DND-41 (cell line): ENCODE data around the gene ST6GALNAC2.

Source experiments
- ATAC-seq: fragments of 200-7000 bp; cut with Tn5 transposase; 3 replicates; pipeline ENCODE4 v1.9.1; 2021; ENCODE audit warnings: low read depth; ENCODE audit not compliant: insufficient read depth
- DNase-seq: peaks from one replicate; pipeline ENCODE4 v3.0.0-alpha.2; 2020
- H2AFZ ChIP-seq: 2 replicates; pipeline ENCODE4 v1.6.0; 2012; ENCODE audit warnings: low read depth, low read length
- H3K27ac ChIP-seq: 2 replicates; pipeline ENCODE4 v1.5.1; 2012; ENCODE audit warnings: low read length, inconsistent platforms
- H3K27me3 ChIP-seq: fragments of 200-600 bp; sonication (generic); 2 replicates; pipeline ENCODE4 v1.6.0; 2012; ENCODE audit warnings: low read length, mild to moderate bottlenecking, inconsistent platforms; ENCODE audit not compliant: insufficient read depth, poor library complexity
- H3K36me3 ChIP-seq: 2 replicates; pipeline ENCODE4 v1.5.1; 2012; ENCODE audit warnings: low read length, inconsistent platforms; ENCODE audit not compliant: insufficient read depth
- H3K4me1 ChIP-seq: 2 replicates; pipeline ENCODE4 v1.5.1; 2012; ENCODE audit warnings: mild to moderate bottlenecking, low read length; ENCODE audit not compliant: insufficient read depth
- H3K4me2 ChIP-seq: 2 replicates; pipeline ENCODE4 v1.6.0; 2012; ENCODE audit warnings: mild to moderate bottlenecking, moderate library complexity, low read length, inconsistent platforms; ENCODE audit not compliant: insufficient read depth
- H3K4me3 ChIP-seq, 2 experiments: fragments of 200-600 bp in 1 of 2; shearing (Covaris generic) in 1 of 2; 2 replicates each; pipeline ENCODE4 v1.5.1; 2012 to 2016; ENCODE audit warnings: inconsistent platforms in 2 of 2, low read length in 2 of 2, mild to moderate bottlenecking in 2 of 2, low read depth in 1 of 2, moderate library complexity in 1 of 2
- H3K79me2 ChIP-seq: 2 replicates; pipeline ENCODE4 v1.6.0; 2012; ENCODE audit warnings: low read length, inconsistent platforms; ENCODE audit not compliant: insufficient read depth
- H3K9ac ChIP-seq: 2 replicates; pipeline ENCODE4 v1.6.0; 2012; ENCODE audit warnings: low read depth, mild to moderate bottlenecking, inconsistent platforms, low read length, moderate library complexity
- H3K9me3 ChIP-seq: 2 replicates; pipeline ENCODE4 v1.5.1; 2012; ENCODE audit warnings: low read length, moderate library complexity, mild to moderate bottlenecking, inconsistent platforms; ENCODE audit not compliant: insufficient read depth, severe bottlenecking
- H4K20me1 ChIP-seq: 2 replicates; pipeline ENCODE4 v1.6.0; 2012; ENCODE audit warnings: low read length; ENCODE audit not compliant: insufficient read depth
- EZH2 ChIP-seq: IDR thresholded peaks from 3 replicates; pipeline ENCODE4 v1.6.1; 2012; ENCODE audit warnings: borderline replicate concordance, low read depth, mild to moderate bottlenecking, moderate library complexity, low read length, inconsistent platforms; ENCODE audit not compliant: severe bottlenecking
- TF ChIP-seq, protein P1 (sequence below): IDR thresholded peaks from 2 replicates; pipeline ENCODE4 v1.5.1; 2012; ENCODE audit warnings: borderline replicate concordance, low read length, moderate library complexity, mild to moderate bottlenecking; ENCODE audit not compliant: poor library complexity, severe bottlenecking; ENCODE audit errors: extremely low read depth

ST6GALNAC2 gene

DNA sequence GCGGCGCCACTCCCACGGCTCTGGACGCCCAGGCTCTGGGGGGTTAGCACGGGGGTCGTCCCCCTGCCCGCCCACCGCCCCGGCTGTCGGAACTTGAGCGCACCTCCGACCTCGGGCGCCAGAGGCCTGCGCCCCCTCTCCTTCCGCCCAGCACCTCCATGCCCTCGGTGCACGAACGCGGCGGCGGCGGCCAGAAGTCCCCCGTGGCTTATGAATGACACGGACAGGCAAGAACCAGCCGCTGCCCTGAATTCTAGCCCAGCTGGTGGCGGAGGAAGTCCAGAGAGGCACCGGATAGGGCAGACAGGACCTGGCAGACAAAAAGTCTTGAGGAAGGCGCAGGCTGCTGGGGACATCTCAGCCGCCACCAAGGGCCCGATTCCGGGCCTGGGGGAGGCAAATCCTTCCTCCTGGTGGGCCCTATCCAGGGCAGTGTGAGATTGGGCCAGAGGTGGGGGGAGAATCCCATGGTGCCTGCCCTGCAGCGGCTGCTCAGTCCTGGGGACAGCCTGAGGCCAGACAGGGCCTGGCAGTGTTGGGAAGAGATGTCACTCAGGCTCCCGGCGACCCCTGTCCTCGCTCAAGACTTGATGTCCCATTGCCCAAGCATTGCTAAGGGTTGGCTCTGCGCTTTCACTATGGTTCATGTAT is 47.3 kb downstream of the ST6GALNAC2 start:
- ATAC-seq: no peak
- Histone ChIP-seq H3K27ac (no peak overlapping the region), H3K4me3 (no peak overlapping the region), H3K9me3 (no peaks in the 10 kb centered on the region), H2AFZ (no peak overlapping the region), H3K9ac (no peak overlapping the region), H4K20me1 (no peaks in the 10 kb centered on the region), H3K79me2 (no peaks in the 10 kb centered on the region), H3K4me1 (no peaks in the 10 kb centered on the region), H3K36me3 (no peaks in the 10 kb centered on the region), H3K27me3 (no peaks in the 10 kb centered on the region), H3K4me2 (no peak overlapping the region)
- no peak for DNase-seq
- no peak for TF ChIP-seq EZH2
- TF ChIP-seq, protein P1, sequence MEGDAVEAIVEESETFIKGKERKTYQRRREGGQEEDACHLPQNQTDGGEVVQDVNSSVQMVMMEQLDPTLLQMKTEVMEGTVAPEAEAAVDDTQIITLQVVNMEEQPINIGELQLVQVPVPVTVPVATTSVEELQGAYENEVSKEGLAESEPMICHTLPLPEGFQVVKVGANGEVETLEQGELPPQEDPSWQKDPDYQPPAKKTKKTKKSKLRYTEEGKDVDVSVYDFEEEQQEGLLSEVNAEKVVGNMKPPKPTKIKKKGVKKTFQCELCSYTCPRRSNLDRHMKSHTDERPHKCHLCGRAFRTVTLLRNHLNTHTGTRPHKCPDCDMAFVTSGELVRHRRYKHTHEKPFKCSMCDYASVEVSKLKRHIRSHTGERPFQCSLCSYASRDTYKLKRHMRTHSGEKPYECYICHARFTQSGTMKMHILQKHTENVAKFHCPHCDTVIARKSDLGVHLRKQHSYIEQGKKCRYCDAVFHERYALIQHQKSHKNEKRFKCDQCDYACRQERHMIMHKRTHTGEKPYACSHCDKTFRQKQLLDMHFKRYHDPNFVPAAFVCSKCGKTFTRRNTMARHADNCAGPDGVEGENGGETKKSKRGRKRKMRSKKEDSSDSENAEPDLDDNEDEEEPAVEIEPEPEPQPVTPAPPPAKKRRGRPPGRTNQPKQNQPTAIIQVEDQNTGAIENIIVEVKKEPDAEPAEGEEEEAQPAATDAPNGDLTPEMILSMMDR: no peak

DNA sequence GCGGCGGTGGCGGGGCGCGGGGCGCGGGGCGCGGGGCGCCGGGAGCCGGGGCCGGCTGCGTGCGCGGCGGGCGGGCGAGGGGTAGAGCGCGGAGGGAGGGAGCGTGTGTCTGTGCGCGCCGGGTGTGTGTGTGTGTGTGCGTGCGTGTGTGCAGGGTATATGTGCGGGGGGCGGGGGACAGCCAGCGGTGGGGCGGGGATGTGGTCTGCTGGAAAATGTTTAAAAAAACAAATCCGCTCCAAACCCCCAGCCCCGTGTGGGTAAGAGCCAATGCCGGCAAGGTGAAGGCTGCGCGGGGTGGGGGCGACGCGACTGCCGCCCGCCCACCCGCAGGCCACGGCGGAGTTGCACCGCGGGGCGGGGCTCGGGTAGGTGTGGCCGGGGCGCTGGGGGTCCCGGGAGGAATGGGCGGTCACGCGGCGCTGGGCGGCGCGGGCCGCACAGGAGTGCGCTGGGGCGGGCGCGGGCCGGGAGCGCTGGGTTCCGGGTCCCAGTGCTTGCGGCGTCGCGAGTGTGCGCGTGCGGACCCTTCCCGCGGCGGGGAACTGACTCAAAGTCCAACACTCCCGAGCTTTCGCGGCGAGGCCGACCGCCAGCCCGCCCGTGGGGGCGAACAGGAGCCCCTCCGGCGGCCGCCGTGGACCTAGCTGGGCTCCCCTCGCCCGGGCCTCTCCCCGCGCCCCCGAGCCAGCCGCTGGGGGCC is 47.9 kb downstream of the ST6GALNAC2 start, which contains the start of gene CYGB:
TSS of gene CYGB (minus strand) at position 132 of the 703 bp plus-strand sequence. CDS start 167 bp downstream, outside the sequence.
- Histone ChIP-seq H4K20me1 (no peaks in the 10 kb centered on the region), H3K9ac (no peak within 1 kb of the TSS), H3K4me3 (no peak within 1 kb of the TSS), H3K4me2 (no peak within 1 kb of the TSS), H3K79me2 (no peaks in the 10 kb centered on the region), H3K27ac (no peak within 1 kb of the TSS), H3K36me3 (no peaks in the 10 kb centered on the region), H3K27me3 (no peaks in the 10 kb centered on the region), H2AFZ (no peak within 1 kb of the TSS), H3K4me1 (no peaks in the 10 kb centered on the region), H3K9me3 (no peaks in the 10 kb centered on the region)
- DNase-seq (no peak), ATAC-seq (no peak)
- TF ChIP-seq, protein P1: no peak
- no peak for TF ChIP-seq EZH2

DNA sequence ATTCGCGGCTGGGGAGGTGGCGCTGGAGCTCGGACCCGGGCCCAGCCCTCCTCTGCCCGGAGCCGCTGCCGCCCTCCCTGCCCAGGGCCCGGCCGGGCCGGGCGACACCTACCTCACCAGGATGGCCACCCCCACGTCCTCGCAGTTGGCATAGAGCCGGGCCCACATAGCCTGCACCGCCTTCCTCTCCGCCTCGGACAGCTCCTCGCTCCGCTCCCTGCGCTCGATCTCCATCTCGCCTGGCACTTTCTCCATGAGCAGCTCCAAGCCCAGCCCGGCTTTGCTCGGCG is 48.4 kb downstream of the ST6GALNAC2 start:
- Histone ChIP-seq H3K36me3 (no peaks in the 10 kb centered on the region), H3K4me3 (no peak overlapping the region), H3K79me2 (no peaks in the 10 kb centered on the region), H3K4me1 (no peaks in the 10 kb centered on the region), H3K9me3 (no peaks in the 10 kb centered on the region), H3K27me3 (no peaks in the 10 kb centered on the region), H4K20me1 (no peaks in the 10 kb centered on the region), H3K9ac (no peak overlapping the region), H2AFZ (no peak overlapping the region), H3K27ac (no peak overlapping the region), H3K4me2 (no peak overlapping the region)
- TF ChIP-seq, protein P1: no peak
- no peak for TF ChIP-seq EZH2
- DNase-seq (no peak), ATAC-seq (no peak)
